GM19452 (cell line): ENCODE data around the gene SLC7A8.

Source experiments
- ATAC-seq: cut with Tn5 transposase; IDR thresholded peaks from one replicate; pipeline ENCODE4 v1.9.1; 2021; ENCODE audit not compliant: unreplicated experiment

The SLC7A8 gene

DNA sequence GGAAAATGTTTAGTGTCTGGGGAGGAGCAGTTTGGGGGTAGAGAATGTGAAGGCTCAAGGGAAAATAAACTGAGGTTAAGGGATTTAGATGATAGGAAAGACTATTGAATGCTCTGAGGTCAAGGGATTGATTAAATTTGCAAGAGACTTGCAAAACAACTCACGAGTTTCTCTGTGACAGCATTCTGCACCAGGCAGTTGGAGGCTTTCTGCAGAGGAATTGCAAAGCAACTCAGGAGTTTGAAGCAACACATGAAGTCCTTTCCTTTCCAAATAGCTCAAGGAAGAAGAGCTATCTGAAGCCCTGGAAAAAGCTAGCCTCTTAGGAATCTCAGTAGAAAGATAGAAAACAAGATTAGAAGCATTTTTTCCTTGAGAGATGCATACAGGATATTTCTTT is 23.9 kb downstream of the SLC7A8 start:
- ATAC-seq: no peak

DNA sequence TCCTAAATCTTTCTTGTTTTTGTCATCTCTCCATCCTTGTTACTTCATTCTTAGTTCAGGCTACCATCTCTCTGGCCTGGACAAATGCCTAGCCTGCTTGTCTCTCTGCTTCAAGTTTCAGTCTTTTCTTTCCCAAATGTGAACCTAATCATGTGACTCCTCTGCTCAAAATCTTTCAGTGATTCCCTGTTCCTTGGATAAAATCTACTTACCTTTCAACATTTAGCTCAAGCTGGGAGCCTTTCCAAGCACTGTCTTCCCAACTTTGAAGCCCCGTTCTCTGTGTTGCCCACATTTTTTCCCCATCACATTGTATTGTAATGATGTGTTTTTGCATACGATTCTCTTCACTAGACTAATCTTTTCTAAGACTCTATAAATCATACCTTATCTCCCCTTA is 24.7 kb downstream of the SLC7A8 start:
- ATAC-seq: no peak

DNA sequence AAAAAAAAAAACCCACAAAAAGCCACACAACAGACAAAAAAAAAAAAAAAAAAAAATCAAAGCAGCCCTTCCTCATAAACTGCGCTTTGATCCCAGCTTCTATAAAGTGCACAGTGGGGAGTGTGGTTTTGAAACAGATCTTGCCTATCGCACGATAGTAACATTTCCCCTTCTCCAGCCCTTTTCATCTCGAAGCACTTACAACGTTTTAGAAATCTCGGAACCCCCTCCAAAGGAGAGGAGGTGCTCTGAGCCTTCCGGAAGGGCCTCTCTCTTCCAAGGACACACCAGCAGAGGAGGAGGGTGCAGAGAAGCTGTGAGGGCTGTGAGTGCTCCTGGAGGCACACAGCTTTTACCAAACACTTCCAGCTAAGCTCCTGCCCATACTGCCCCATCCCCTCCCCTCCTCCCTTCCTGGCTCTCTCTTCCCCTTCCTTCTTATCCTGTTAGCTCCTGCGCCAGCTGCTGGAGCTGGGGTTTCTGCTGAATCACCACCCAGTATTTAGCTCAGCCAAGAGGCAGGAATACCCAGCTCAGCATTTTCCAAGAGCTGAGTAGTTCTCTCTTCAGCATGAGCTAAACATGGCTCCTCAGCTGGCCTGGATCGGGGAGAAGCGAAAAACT is 28.4 kb downstream of the SLC7A8 start:
- ATAC-seq: no peak

DNA sequence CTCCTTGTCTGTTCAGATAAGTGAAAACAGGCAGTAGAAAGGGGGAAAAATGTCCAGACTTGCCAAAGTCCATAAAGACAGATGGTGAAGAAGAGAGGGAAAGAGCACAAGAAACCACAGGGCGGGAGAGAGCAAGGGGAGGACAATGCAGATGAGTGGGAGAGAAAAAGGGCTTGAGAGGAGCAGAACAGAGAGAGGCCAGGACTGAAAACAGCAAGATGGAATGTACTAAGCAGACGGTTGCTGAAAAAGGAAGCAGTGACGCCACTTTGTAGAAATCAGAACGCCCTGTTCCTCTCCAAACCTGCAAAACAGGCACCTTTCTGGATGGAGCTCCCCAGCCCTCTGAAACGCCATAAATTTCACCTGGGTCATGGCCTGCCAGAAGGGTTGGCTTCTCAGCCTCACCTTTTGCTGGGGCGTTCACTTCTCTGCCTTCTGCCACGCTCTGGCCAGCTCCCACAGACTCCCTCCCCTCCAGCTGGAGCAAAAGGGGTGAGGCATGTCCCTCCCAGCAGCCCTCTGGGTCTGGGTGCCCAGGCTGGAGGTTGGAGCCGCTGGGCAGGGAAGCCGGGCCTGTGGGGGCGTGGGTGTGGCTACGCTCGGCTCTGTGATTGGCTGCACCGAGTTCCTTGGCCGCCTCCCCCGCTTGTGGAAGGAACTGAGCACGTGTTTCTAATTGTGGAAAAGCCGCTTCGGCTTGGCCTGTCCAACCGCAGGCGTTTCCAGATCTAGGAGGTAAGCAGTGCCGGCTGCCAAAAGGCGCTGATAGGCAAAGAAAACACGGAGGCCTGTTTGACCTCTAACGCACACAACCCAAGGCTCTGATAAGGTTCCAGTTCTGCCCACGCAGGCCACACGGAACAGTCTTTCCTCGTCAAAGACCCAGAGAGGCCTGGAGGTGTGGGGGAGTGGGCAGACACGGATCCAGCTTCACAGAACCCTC is 29.3 kb downstream of the SLC7A8 start:
- no peak for ATAC-seq

DNA sequence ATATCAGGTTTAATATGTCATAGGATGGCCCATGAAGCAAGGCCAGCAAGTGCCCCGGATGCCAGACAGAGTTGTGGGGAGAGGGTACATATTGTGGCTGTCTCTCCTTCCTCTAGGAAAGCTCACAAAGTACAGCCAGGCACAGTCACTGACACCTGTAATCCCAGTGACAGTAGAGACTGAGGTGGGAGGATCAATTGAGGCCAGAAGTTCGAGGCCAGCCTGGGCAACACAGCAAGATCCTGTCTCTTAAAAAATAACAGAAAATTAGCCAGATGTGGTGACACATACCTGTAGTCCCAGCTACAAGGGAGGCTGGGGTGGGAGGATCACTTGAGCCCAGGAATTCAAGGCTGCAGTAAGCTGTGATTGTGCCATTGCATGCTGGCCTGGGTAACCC is 32.1 kb downstream of the SLC7A8 start:
- no peak for ATAC-seq

DNA sequence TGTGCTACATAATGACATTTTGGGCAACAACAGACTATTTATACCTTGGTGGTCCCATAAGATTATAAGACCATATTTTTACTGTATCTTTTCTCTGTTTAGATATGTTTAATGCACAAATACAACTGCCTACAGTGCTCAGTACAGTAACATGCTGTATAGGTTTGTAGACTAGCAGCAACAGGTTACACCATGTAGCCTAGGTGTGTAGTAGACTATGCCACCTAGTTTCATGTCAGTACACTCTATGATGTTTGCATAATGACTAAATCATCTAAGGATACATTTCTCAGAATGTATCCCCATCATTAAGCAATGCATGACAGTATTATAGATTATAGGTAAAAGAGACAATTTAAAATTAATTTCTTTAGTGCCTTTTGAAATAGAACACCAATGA is 33.7 kb downstream of the SLC7A8 start:
- ATAC-seq: no peak

DNA sequence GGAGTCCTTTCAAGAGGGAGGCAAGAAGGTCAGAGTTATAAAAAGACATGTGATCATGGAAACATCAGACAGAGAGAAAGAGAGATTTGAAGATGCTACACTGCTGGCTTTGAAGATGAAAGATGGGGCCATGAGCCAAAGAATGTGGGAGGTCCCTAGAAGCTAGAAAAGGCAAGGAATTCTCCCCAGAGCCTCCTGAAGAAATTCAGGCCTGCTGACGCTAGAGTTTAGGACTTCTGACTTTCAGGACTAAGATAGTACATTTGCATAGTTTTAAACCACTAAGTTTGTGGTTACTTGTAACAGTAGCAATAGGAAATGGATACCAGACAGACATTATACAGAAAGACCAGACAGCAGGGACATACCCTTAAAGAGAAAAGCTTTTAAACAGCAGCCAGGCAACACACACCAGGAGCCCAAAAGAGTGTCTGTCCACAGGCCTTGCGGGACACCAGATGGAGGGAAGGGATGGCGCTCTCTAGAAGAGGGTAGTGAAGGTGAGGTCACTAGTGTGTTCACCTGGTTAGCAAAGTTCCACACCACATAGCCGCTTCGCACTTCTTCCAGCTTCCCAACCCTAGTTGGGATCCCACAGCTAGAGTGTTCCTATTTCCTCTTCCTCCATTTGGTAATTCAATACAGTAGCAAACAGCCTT is 34.7 kb downstream of the SLC7A8 start:
- ATAC-seq: no peak

DNA sequence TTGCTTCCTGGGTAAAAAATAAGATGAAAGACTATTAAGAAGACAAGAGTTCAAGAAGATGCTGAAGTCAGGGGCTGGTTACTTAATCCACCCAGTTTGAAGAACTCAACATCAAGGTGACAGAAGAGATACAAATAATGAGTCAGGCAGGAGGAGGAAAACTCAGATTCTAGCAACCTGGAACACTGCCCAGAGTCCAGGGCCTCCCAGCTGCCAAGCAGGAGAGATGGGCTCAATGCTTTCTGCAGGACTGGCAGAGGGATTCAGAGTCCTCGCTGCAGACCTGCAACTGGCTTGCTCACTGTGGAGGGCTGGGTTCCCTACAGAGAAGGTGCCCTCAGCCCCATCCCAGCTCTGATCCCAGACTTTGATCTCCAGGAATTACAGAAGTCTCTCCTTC is 35.8 kb downstream of the SLC7A8 start:
- no peak for ATAC-seq

DNA sequence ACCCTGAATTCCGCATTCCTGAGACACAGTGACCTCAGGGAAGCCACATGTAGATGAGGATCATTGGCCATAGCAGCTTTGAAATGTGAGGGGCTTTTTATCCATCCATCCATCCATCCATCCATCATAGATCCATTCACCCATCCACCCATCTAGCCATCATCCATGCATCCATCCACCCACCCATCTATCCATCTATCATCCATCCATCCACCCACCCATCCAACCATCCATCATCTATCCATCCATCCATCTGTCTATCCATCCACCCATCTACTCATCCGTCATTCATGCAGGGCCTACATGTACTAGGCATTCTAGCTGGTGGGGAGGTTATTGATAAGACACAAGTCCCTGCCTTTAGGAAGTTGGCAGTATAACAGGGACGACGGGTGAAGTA is 36.5 kb downstream of the SLC7A8 start:
- no peak for ATAC-seq

DNA sequence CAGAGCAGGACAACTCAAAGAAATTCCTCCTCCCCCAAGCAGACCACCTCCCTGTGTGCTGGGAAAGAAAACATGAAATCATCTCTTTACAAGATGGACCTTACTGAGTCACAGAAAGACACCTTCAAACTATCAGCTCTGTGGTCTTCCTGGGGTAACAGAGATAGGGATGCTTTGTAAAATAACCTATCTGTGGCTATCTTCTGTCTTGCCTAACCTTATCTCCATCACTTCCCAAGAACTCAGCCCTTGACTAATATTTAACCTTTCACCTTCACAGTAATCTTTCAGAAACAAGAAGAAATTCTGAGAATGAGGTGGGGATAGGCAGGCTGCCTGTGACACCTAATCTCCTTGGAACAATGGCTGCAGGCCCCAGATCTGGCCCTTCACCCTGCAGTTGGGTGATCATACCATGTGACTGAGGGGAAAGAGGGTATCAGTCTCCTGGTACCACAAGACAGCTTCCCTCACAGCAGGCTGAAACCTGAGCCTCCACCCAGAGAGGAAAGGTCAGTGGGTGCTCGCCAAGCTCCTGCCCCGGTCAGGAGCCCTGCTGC is 37.0 kb downstream of the SLC7A8 start:
- no peak for ATAC-seq

DNA sequence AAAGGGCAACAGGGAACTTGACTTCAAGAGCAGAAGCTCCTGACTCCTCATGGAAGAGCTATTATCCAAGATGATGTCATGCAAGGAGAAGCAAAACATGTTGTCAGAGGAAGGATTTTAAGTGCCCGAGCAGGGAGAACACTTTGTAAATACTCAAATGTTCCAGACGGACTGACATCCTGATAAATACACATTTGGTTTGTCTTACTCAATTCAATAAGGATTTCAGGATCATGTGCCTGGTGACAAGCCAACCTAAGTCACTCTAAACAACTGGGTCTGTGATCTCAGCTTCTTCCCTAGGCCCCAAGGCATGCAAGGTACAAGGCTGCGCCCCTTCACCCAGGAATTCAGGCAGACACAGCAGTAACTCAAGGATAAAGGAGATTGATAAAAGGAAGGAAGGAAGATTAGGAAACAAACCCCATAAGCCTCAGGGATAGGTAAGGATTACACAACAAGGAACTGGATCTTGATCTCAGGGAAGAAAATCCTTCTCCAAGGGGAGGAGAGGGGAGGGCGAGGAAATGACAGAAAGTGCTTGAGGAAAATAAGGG is 37.6 kb downstream of the SLC7A8 start:
- no peak for ATAC-seq

DNA sequence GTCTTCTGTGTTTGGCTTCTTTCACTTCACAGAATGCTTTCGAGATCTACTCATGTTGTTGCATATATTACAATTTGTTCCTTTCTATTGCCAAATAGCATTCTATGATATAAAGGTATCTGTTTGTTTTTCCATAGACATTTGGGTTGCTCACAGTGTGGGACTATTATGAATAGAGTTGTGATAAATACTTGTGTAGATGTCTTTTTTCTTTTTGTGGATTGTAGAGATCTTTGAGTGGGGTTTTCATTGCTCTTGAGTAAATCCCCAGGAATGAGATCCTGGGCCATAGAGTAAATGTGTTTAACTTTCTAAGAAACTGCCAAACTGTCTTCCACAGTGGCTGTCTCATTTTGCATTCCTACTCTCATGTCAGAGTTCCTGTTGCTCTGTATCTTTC is 39.5 kb downstream of the SLC7A8 start:
- no peak for ATAC-seq

DNA sequence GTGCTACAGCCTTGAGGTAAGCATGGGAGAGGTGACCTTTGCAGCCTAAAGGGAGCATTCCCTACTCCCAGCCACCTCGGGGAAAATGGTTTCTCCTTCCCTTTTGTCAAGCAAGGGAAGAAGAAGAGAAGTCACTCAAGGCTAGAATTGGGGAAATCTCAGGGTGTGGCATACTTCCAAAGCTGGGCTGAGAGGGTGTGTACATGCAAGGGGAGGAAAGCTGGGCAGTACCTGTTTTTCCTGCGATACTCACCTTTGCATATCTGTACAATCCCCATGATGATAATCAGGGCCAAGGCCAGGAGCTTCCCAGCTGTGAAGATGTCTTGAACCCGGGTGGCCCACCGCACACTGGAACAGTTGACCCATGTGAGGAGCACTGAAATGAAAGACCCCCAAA is 40.6 kb downstream of the SLC7A8 start:
- ATAC-seq: no peak

DNA sequence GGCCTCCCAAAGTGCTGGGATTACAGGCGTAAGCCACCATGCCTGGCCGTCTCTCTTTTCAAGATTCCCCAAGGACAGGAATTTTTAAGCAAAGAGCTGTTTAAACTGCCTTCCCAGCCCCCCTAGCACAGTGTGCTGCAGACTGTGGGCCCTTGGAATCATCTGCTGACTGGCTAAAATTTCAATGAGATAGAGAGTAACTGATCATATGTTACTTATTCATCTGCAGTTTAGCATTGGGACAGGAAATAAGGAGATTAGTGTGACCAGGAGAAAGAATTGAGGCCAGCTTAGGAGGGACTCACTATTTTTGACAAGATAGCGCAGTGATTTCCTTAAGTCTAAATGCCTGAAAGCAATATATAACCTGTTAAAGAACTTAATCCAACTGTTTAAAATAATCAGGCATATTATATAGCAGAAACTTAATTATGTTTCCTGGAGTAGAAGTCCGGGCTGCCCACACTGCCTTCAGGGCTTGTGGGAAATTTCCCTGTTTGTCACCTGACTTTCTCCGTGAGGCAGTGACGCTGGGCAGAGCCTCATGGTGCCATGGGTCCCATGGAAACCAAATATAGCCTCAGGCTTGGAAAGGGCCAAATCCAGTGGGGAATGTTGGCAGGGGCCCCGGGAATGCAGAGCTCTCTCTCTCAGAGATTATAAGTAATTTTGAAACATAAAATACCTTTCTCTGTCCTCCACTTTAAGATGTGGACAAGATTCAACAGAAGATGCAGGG is 41.6 kb downstream of the SLC7A8 start:
- no peak for ATAC-seq

DNA sequence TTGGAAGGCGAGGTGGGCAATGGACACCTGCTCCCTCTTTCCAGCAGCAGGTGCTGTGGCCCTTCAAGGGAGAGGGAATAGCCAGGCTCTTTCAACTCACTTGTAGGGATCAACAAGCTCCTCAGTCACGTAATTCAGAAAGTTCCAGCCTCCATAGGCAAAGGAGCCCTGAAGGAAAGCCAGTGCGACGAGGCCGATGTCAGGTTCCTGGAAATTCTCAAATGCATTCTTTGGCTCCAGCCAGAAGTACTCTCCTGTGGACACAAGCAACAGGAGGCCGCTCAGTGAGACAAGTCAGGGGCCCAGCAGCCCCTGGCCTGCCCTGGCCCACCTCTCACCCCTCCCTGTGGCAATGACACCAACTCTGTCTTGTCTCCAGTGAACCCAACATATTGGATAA is 43.1 kb downstream of the SLC7A8 start:
- no peak for ATAC-seq

DNA sequence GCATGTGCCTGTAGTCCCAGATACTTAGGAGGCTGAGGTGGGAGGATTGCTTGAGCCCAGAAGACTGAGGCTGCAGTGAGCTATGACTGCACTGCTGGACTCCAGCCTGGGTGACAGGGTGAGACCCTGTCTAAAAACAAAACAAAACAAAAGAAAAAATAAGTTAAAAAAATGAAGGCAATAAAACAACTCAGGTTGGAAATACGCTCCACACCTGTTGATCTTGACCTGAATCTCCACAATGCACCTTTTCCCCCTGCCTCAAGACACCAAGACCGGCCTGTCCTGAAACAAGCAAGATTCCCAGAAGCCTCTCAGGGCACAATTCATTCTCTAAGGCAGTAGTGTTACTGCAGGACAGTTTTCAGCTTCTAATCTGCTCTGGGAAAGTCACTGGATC is 43.6 kb downstream of the SLC7A8 start:
- no peak for ATAC-seq

DNA sequence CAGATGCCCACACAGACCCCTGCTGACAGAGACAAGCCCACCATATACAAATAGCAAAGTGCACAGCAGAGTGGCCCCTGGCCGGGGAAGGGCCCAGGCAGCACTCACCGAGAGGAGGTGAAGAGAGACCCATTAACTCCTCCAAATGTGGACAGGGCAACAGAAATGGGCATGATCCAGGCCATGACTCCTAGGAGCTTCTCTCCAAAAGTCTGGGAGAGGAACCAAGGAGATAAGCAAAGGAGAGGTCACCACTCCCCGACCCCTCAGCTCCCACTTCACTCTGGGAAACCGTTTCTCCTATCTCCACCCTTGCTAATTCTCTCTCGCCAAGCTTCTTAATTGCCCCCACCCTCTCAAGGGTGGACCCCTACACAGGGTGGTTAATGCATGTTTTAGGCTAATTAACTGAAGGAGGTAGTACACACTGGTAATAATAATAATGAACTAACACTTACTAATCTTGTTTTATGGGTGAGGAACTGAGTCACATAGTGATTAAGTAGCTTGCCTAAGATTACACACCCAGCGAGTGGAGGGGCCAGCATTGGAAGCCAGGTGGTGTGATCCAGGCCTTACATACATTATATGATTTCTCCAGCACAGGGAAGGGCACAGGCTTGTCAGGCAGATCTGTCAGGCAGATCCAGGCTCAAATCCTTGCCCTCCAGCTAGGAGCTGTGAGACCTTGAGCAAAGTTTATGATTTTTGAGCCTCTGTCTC is 45.5 kb downstream of the SLC7A8 start:
- no peak for ATAC-seq

DNA sequence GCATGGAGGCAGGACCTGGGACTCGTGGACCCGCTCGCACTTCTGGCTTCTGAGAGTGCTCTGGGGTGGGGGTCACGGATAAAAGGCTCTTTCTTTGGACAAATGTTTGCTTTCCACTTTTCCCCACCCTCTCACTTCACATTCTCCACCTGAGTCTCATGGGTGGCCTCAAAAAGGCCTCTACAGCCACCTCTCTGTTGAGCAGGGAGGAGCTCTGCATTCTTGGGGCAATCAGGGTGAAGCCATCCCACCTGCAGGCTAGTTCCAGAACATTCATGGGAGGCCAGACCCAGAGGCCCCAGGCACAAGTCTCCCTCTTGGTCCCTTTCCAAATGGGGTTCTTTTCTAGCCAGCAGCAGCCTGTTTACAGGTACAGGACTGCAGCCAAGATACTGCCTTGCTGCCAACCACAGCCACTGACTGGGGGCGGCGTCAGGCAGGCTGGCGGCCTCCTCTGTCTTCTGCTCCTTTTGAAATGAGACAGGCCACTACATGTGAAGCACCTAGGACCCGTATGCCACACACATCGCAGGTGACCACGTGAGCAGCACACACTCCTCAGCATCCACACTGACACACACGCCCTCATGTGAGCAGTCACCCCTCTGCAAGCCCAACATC is 46.2 kb downstream of the SLC7A8 start:
- no peak for ATAC-seq

DNA sequence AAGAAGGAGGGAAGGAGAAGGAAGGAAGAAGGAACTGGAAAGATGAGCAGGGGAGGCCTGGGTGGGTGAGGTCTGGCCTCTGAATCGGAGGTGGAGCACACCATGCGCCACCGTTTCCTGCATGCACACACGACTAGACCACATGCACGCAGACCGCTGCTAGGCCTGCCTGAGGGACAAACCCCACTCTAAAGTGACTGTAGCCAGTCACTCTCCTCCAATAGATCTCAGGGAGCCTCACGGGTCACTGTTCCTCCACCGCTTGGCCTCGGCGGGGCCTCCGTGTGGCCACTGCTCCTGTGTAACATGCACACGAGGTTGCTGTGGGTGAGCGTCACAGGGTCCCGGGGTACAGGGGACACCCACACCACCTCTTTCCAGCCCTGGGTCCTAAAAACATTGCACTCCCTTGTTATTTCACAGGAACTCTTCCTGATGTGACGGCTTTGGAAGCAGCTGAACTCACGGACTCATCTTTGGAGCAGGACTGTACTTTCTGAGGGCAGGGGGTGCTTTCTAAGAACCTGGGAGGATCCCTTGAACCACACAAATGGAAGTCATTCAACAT is 46.8 kb downstream of the SLC7A8 start:
- no peak for ATAC-seq
